Fibroblast of pulmonary artery (primary cell): ENCODE data around the gene FAM47C.
"Not testable (repeated sequence)": the region's sequence is repeated elsewhere in the genome, so short reads cannot be mapped to it uniquely, and the experiment has no call there.

ENCODE experiments used
- DNase-seq: peaks from one replicate; pipeline ENCODE4 v3.0.0-alpha.2; 2010; ENCODE audit warnings: low read depth
- H3K4me3 ChIP-seq: replicated peaks from 2 replicates; pipeline ENCODE4 v1.5.1; 2011; ENCODE audit warnings: low read depth, mild to moderate bottlenecking, control low read depth, low read length, moderate library complexity
- TF ChIP-seq, protein P1 (sequence below): IDR thresholded peaks from 2 replicates; pipeline ENCODE4 v1.5.1; 2011; ENCODE audit warnings: mild to moderate bottlenecking, control low read depth, low read length, inconsistent platforms; ENCODE audit errors: missing control alignments

The FAM47C gene

GRCh38 chrX:36983831-36984230, 24.3 kb upstream of the FAM47C start:
- no peak overlapping the region for H3K4me3 ChIP-seq
- TF ChIP-seq, protein P1, sequence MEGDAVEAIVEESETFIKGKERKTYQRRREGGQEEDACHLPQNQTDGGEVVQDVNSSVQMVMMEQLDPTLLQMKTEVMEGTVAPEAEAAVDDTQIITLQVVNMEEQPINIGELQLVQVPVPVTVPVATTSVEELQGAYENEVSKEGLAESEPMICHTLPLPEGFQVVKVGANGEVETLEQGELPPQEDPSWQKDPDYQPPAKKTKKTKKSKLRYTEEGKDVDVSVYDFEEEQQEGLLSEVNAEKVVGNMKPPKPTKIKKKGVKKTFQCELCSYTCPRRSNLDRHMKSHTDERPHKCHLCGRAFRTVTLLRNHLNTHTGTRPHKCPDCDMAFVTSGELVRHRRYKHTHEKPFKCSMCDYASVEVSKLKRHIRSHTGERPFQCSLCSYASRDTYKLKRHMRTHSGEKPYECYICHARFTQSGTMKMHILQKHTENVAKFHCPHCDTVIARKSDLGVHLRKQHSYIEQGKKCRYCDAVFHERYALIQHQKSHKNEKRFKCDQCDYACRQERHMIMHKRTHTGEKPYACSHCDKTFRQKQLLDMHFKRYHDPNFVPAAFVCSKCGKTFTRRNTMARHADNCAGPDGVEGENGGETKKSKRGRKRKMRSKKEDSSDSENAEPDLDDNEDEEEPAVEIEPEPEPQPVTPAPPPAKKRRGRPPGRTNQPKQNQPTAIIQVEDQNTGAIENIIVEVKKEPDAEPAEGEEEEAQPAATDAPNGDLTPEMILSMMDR: no peak
- no peak for DNase-seq

DNA sequence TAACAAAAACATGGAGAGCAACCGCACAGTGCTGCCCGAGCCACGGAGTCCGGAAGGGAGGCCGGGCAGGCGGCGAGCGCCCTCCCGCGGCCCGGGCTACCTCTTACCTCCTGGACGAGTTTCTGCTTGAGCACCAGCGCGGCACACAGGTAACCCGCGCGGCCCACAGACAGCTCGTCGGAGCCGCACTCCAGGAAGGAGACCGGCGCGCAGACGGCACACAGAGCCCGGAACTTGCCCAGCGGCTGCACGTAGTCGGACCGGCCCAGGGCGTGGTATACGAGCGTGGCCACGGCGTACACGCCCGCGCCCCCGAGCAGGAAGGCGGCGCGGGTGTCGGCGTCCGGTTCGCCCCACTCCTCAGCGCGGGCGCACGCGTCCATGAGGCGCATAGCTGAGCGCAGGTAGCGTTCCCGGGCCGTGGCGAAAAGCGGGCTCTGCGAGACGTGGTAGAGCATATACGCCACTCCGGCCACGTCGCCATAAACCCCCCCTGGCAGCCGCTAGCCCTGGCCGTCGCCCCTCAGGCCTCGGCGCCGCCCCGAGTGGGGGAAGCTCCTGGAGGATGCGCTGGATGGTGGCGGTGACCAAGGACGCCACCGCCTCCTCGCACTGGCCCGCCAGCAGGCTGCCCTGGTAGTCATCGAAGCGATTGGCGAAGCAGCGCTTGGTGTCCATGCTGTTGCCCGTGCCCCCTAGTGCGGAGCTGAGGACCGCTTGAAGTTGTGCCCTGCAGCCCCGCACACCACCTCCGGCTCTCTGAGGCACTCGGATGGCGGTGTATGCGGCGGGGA, 22.6 kb upstream of the FAM47C start:
- not testable (repeated sequence) for DNase-seq, H3K4me3 ChIP-seq

DNA sequence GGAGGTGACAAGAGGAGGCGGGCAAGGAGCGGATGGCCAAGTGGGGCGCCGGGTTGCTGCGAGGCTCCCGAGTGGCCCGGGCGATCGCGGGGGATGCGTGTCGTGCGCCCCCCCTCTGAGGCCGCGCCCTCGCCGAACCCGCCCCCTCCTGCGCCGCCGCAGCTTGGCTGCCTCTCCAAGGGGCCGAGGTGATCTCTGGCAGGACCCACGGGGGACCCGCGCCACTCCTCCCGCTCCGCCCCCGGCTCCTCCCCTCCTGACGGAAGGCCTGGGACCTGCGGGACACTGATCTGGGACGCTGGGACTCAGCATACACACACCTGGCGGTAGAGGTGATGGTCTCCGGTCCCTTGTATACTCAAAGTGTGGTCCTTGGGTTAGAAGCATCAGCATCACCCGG, 21.9 kb upstream of the FAM47C start:
- no peak for DNase-seq
- TF ChIP-seq, protein P1: no peak
- no peak overlapping the region for H3K4me3 ChIP-seq

GRCh38 chrX:36987212-36987611, 21.0 kb upstream of the FAM47C start:
- H3K4me3 ChIP-seq, DNase-seq: not testable (repeated sequence)

DNA sequence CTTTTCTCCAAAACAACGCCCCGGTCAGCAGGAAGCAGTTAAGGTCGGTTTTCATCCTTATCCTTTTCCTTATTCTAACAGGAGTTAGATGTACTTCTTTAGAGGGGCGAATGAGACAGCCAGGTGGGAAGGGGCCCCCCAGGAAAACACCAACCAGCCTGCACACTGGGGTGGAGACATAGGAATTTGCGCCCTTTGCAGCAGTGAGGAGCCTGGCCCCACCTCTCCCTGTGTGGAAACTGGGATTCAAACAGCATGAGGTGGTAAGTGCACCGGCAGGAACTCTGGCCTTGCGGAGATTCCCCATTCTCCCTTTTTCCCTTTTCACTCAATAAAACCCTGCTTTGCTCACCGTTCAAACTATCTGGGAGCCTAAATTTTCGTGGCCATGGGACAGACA, 8.0 kb upstream of the FAM47C start:
- no peak for DNase-seq
- no peak overlapping the region for H3K4me3 ChIP-seq
- TF ChIP-seq, protein P1: no peak

DNA sequence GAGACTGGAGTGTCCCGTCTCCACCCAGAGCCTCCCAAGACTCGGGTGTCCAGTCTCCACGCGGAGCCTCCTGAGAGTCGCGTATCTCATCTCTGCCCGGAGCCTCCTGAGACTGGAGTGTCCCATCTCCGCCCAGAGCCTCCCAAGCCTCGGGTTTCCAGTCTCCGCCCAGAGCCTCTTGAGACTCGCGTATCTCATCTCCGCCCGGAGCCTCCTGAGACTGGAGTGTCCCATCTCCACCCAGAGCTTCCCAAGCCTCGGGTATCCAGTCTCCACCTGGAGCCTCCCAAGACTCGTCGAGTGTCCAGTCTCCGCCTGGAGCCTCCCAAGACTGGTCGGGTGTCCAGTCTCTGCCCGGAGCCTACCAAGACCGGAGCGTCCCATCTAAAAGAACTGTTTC, 2.3 kb downstream of the FAM47C start:
- no peak overlapping the region for H3K4me3 ChIP-seq
- TF ChIP-seq, protein P1: no peak

DNA sequence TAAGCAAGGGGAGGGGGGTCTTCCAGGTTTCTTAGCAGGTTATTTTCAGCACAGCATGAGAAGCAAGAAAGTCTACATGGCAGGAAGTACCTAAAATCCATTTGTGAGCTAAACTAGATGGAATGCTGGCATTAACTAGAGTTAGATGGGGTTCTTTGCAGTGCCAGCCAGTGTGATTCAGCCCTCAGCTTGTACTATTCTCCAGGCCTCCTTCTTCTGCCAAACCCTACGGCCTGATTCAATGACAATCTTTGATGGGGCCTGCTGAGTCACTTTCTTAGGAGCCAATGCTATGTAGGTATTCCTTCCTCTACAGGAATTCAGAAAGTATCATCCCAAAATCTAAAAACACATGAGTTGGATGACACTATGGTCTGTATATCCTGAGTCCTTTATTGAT, 26.1 kb downstream of the FAM47C start:
- not testable (repeated sequence) for H3K4me3 ChIP-seq, DNase-seq

More for the DNA sequence above, 2.3 kb downstream of the FAM47C start:
- no peak for DNase-seq

DNA sequence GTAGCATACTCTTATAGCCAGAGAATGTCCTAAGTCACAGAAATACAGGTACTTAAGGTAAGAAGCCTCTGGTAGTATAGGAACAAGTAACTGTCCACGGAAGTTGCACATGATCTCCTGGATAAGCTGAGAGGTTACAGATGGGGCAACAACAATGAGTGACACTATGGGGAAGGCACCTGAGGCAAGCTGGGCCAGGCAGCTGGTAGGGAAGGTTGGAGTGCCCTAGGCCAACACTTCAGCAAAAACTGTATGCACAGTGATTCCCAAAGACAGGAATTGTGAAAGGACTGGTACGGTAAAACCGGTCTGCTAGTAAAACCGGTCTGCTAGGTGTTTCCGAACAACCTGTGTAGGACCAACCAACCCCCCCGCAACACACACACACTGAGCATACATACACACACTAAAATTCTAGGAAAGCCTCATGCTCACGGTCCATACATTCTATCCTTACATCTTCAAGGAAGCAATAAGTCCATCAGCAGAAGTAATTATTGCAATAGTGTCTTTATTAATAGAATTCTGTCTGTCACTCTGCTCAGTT, 28.6 kb downstream of the FAM47C start:
- not testable (repeated sequence) for DNase-seq

DNA sequence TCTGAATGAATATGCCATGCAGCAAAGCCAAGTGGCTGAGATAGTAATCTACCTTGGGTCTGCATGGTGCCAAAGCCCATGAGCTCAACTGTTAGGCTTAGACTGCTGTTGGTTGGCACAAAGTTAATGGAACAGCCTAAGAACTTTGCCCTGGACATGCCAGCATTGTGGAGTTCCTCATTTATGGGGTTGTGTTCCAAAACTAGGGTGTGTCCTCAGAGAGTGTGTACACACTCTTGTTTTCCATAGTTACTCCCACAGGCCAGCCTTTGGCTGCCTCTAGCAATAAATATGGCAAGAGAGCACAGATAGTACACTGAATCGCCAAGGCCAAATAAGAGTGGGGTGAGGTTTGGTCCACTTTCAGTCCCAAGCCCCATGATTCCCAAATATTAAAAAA, 30.6 kb downstream of the FAM47C start:
- not testable (repeated sequence) for H3K4me3 ChIP-seq, DNase-seq

More for the DNA sequence above, 28.6 kb downstream of the FAM47C start:
- not testable (repeated sequence) for H3K4me3 ChIP-seq

DNA sequence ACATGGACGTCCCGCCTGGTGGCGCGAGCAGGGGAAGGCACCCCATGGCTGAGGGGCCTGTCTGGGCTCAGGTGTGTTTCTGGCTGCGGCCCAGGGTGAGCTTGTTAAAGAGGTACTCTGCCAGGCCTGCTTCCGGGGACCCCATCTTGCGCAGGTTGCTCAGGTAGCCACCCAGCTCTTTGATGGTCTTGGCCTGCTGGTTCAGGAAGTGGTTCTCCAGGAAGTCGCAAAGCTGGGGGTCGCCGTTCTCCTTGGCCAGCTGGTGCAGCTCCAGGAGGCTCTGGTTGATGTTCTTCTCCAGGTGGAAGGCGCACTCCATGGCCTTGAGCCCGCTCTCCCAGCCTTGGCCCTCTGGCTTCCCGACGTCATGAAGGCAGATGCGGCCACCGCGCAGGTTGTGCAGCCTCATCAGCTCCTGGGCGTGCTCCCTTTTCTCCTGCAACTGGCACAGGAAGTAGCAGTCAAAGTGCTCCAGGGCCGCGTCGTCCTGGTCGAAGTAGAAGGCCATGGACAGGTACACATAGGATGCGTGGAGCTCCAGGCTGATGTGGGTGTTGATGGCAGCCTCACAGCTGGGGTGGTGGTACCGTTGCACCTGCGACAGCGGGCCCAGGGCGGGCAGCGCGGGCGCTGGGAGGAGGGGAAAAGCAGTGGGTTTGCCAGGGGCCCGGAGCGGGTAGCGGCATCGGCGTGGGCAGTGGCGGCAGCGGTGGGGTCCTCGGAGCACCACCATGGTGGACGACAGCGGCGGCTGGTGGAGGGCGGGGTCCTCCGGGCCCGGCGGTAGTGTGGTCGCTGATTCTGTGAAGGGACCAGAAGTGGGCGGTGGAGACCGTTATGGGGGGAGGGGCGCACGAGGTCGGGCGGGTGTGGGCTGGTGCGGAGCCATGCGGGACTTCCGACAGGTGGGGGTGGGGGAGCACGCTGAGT, 35.1 kb downstream of the FAM47C start:
- not testable (repeated sequence) for DNase-seq, H3K4me3 ChIP-seq
